ENCODE measurements around the gene PLXNA3.

Gene PLXNA3

GRCh38 chrX:154428176-154429171, 29.6 kb upstream of the PLXNA3 start, which contains the start of gene ATP6AP1:
Gene ATP6AP1 (plus strand): TSS chrX:154428677. CDS start chrX:154428693, 16 bp downstream.
- Mint-ChIP-seq H3K4me1 (peaks cover 25% of the 10 kb centered on the region), H3K9me3 (no peaks in the 10 kb centered on the region), H3K27ac (ENCODE audit: low read depth) (peak within 1 kb of the TSS; percentile 78), H3K4me3 (peak within 1 kb of the TSS; percentile 77), H3K27me3 (no peaks in the 10 kb centered on the region), H3K36me3 (ENCODE audit: insufficient read depth) (peaks cover 6% of the 10 kb centered on the region)
- ATAC-seq (replicated peaks; ENCODE audit: extremely low read depth, poor library complexity, severe bottlenecking), result peak; percentile 98
- peak; percentile 65 to 80 for DNase-seq (ENCODE audit: low spot score in 2 of 2)

- H3K27ac Mint-ChIP-seq (ENCODE audit: low read depth), result no peak overlapping the region
These were observed 28.4 kb upstream of the PLXNA3 start for GRCh38 chrX:154429711-154430110.

GRCh38 chrX:154430479-154430878, 27.6 kb upstream of the PLXNA3 start:
- H3K4me1 Mint-ChIP-seq, result peaks cover 25% of the 10 kb centered on the region
- H3K27ac Mint-ChIP-seq (ENCODE audit: low read depth), result no peak overlapping the region
- ATAC-seq (replicated peaks; ENCODE audit: extremely low read depth, poor library complexity, severe bottlenecking) (no peak), DNase-seq (ENCODE audit: low spot score in 2 of 2) (no peak)
- H3K4me3 Mint-ChIP-seq, result no peak overlapping the region
- H3K9me3 Mint-ChIP-seq, result no peaks in the 10 kb centered on the region
- no peaks in the 10 kb centered on the region for H3K27me3 Mint-ChIP-seq
- peaks cover 10% of the 10 kb centered on the region for H3K36me3 Mint-ChIP-seq (ENCODE audit: insufficient read depth)

More at GRCh38 chrX:154429711-154430110, 28.4 kb upstream of the PLXNA3 start:
- DNase-seq (ENCODE audit: low spot score in 2 of 2) (no peak), ATAC-seq (replicated peaks; ENCODE audit: extremely low read depth, poor library complexity, severe bottlenecking) (no peak)
- no peaks in the 10 kb centered on the region for H3K9me3 Mint-ChIP-seq
- peaks cover 6% of the 10 kb centered on the region for H3K36me3 Mint-ChIP-seq (ENCODE audit: insufficient read depth)
- no peaks in the 10 kb centered on the region for H3K27me3 Mint-ChIP-seq
- peak overlapping the region; percentile 77 for H3K4me3 Mint-ChIP-seq
- H3K4me1 Mint-ChIP-seq, result peaks cover 25% of the 10 kb centered on the region

GRCh38 chrX:154430916-154431315, 27.2 kb upstream of the PLXNA3 start:
- Mint-ChIP-seq H3K27ac (ENCODE audit: low read depth) (no peak overlapping the region), H3K4me1 (peaks cover 28% of the 10 kb centered on the region), H3K4me3 (no peak overlapping the region), H3K27me3 (no peaks in the 10 kb centered on the region), H3K36me3 (ENCODE audit: insufficient read depth) (peaks cover 10% of the 10 kb centered on the region), H3K9me3 (no peaks in the 10 kb centered on the region)
- ATAC-seq (replicated peaks; ENCODE audit: extremely low read depth, poor library complexity, severe bottlenecking) (no peak), DNase-seq (ENCODE audit: low spot score in 2 of 2) (no peak)

GRCh38 chrX:154431341-154431740, 26.7 kb upstream of the PLXNA3 start:
- no peak for ATAC-seq (replicated peaks; ENCODE audit: extremely low read depth, poor library complexity, severe bottlenecking)
- no peak overlapping the region for H3K27ac Mint-ChIP-seq (ENCODE audit: low read depth)
- H3K27me3 Mint-ChIP-seq, result no peaks in the 10 kb centered on the region
- no peak overlapping the region for H3K4me3 Mint-ChIP-seq
- no peaks in the 10 kb centered on the region for H3K9me3 Mint-ChIP-seq
- peaks cover 13% of the 10 kb centered on the region for H3K36me3 Mint-ChIP-seq (ENCODE audit: insufficient read depth)
- DNase-seq (ENCODE audit: low spot score in 2 of 2), result no peak
- H3K4me1 Mint-ChIP-seq, result peaks cover 32% of the 10 kb centered on the region

GRCh38 chrX:154432210-154432609, 25.9 kb upstream of the PLXNA3 start:
- H3K4me3 Mint-ChIP-seq, result no peak overlapping the region
- no peaks in the 10 kb centered on the region for H3K27me3 Mint-ChIP-seq
- no peak for ATAC-seq (replicated peaks; ENCODE audit: extremely low read depth, poor library complexity, severe bottlenecking)
- no peak for DNase-seq (ENCODE audit: low spot score in 2 of 2)
- H3K4me1 Mint-ChIP-seq, result peaks cover 33% of the 10 kb centered on the region
- peaks cover 15% of the 10 kb centered on the region for H3K36me3 Mint-ChIP-seq (ENCODE audit: insufficient read depth)
- H3K27ac Mint-ChIP-seq (ENCODE audit: low read depth), result no peak overlapping the region
- H3K9me3 Mint-ChIP-seq, result no peaks in the 10 kb centered on the region

- DNase-seq (ENCODE audit: low spot score in 2 of 2), result no peak
- no peak for ATAC-seq (replicated peaks; ENCODE audit: extremely low read depth, poor library complexity, severe bottlenecking)
- Mint-ChIP-seq H3K4me3 (no peak overlapping the region), H3K27ac (ENCODE audit: low read depth) (no peak overlapping the region), H3K4me1 (peaks cover 35% of the 10 kb centered on the region), H3K36me3 (ENCODE audit: insufficient read depth) (peaks cover 19% of the 10 kb centered on the region), H3K9me3 (no peaks in the 10 kb centered on the region), H3K27me3 (no peaks in the 10 kb centered on the region)
These were observed 24.5 kb upstream of the PLXNA3 start for GRCh38 chrX:154433605-154434004.

GRCh38 chrX:154434394-154435168, 23.5 kb upstream of the PLXNA3 start:
- peaks cover 22% of the 10 kb centered on the region for H3K36me3 Mint-ChIP-seq (ENCODE audit: insufficient read depth)
- no peaks in the 10 kb centered on the region for H3K27me3 Mint-ChIP-seq

GRCh38 chrX:154435171-154435733, 22.8 kb upstream of the PLXNA3 start:
- Mint-ChIP-seq H3K4me3 (no peak overlapping the region), H3K4me1 (peaks cover 29% of the 10 kb centered on the region), H3K27ac (ENCODE audit: low read depth) (no peak overlapping the region), H3K27me3 (no peaks in the 10 kb centered on the region), H3K36me3 (ENCODE audit: insufficient read depth) (peaks cover 22% of the 10 kb centered on the region), H3K9me3 (no peaks in the 10 kb centered on the region)
- DNase-seq (ENCODE audit: low spot score in 2 of 2) (no peak), ATAC-seq (replicated peaks; ENCODE audit: extremely low read depth, poor library complexity, severe bottlenecking) (no peak)

More at GRCh38 chrX:154434394-154435168, 23.5 kb upstream of the PLXNA3 start:
- Mint-ChIP-seq H3K27ac (ENCODE audit: low read depth) (no peak overlapping the region), H3K4me1 (peaks cover 34% of the 10 kb centered on the region), H3K9me3 (no peaks in the 10 kb centered on the region), H3K4me3 (no peak overlapping the region)
- DNase-seq (ENCODE audit: low spot score in 2 of 2) (no peak), ATAC-seq (replicated peaks; ENCODE audit: extremely low read depth, poor library complexity, severe bottlenecking) (no peak)

- DNase-seq (ENCODE audit: low spot score in 2 of 2), result peak in 1 of 2 donors; percentile 21
- H3K4me3 Mint-ChIP-seq, result peak overlapping the region; percentile 83
- peaks cover 24% of the 10 kb centered on the region for H3K36me3 Mint-ChIP-seq (ENCODE audit: insufficient read depth)
- peaks cover 20% of the 10 kb centered on the region for H3K4me1 Mint-ChIP-seq
- peak; percentile 47 for ATAC-seq (replicated peaks; ENCODE audit: extremely low read depth, poor library complexity, severe bottlenecking)
- H3K27me3 Mint-ChIP-seq, result no peaks in the 10 kb centered on the region
- H3K9me3 Mint-ChIP-seq, result no peaks in the 10 kb centered on the region
- peak overlapping the region; percentile 86 for H3K27ac Mint-ChIP-seq (ENCODE audit: low read depth)
These were observed 21.6 kb upstream of the PLXNA3 start for GRCh38 chrX:154436374-154436982.

- no peaks in the 10 kb centered on the region for H3K27me3 Mint-ChIP-seq
- peaks cover 24% of the 10 kb centered on the region for H3K36me3 Mint-ChIP-seq (ENCODE audit: insufficient read depth)
- H3K4me3 Mint-ChIP-seq, result peak within 1 kb of the TSS; percentile 83
- peak within 1 kb of the TSS; percentile 86 for H3K27ac Mint-ChIP-seq (ENCODE audit: low read depth)
- peak; percentile 50 for ATAC-seq (replicated peaks; ENCODE audit: extremely low read depth, poor library complexity, severe bottlenecking)
- peaks cover 17% of the 10 kb centered on the region for H3K4me1 Mint-ChIP-seq
- H3K9me3 Mint-ChIP-seq, result no peaks in the 10 kb centered on the region
- peak; percentile 24 to 42 for DNase-seq (ENCODE audit: low spot score in 2 of 2)
These were observed 20.9 kb upstream of the PLXNA3 start, which contains the start of gene GDI1 for GRCh38 chrX:154436983-154437752. Gene GDI1 (plus strand): TSS chrX:154437154. CDS start chrX:154437255, 101 bp downstream.

Data from central memory CD8-positive, alpha-beta T cell (primary cell).